GM23248 (cell line): ENCODE measurements around the gene AGRN. TPM values are rescaled to one million over a fixed set of nuclear protein-coding genes. Genes with fewer than 3 reads are reported as not detected.
A peak's percentile ranks its signal among the peaks of the same experiment; 100 is the strongest.

Experiments
- DNase-seq: peaks from one replicate; pipeline ENCODE4 v3.0.0-alpha.2; 2015
- H2AFZ ChIP-seq: fragments of 200-600 bp; sonication (generic); 2 replicates; pipeline ENCODE4 v1.6.1; 2016; ENCODE audit warnings: antibody characterized with exemption
- H3F3A ChIP-seq: fragments of 200-600 bp; sonication (generic); 2 replicates; pipeline ENCODE4 v1.6.1; 2016; ENCODE audit warnings: mild to moderate bottlenecking, antibody characterized with exemption, mixed run types; ENCODE audit not compliant: insufficient read depth
- H3K27ac ChIP-seq: fragments of 200-600 bp; sonication (generic); 2 replicates; pipeline ENCODE4 v1.5.1; 2016; ENCODE audit warnings: mild to moderate bottlenecking
- H3K27me3 ChIP-seq: fragments of 200-600 bp; sonication (generic); replicated peaks from 2 replicates; pipeline ENCODE4 v1.6.1; 2016; ENCODE audit warnings: mild to moderate bottlenecking; ENCODE audit not compliant: insufficient read depth
- H3K36me3 ChIP-seq: fragments of 200-600 bp; sonication (generic); 2 replicates; pipeline ENCODE4 v1.6.1; 2016; ENCODE audit warnings: low read depth, mild to moderate bottlenecking
- H3K4me1 ChIP-seq: fragments of 200-600 bp; sonication (generic); 2 replicates; pipeline ENCODE4 v1.6.1; 2016; ENCODE audit warnings: mild to moderate bottlenecking; ENCODE audit not compliant: insufficient read depth
- H3K4me2 ChIP-seq: fragments of 200-600 bp; sonication (generic); one replicate; pipeline ENCODE4 v1.6.1; 2016; ENCODE audit warnings: mild to moderate bottlenecking; ENCODE audit not compliant: unreplicated experiment
- H3K4me3 ChIP-seq: fragments of 200-600 bp; sonication (generic); 2 replicates; pipeline ENCODE4 v1.5.1; 2016; ENCODE audit warnings: mild to moderate bottlenecking
- H3K79me2 ChIP-seq: fragments of 200-600 bp; sonication (generic); 2 replicates; pipeline ENCODE4 v1.6.1; 2016; ENCODE audit warnings: mild to moderate bottlenecking; ENCODE audit not compliant: insufficient read depth
- H3K9ac ChIP-seq: fragments of 200-600 bp; sonication (generic); 2 replicates; pipeline ENCODE4 v1.6.1; 2016; ENCODE audit warnings: mild to moderate bottlenecking
- H3K9me2 ChIP-seq: fragments of 200-600 bp; sonication (generic); 2 replicates; pipeline ENCODE4 v1.6.1; 2016; ENCODE audit warnings: mixed run types, mild to moderate bottlenecking, moderate library complexity; ENCODE audit not compliant: insufficient read depth
- H3K9me3 ChIP-seq: fragments of 200-600 bp; sonication (generic); one replicate; pipeline ENCODE4 v1.6.1; 2017; ENCODE audit warnings: low read depth
- H4K20me1 ChIP-seq: fragments of 200-600 bp; sonication (generic); 2 replicates; pipeline ENCODE4 v1.6.0; 2016; ENCODE audit not compliant: insufficient read depth
- EZH2 ChIP-seq: fragments of 200-600 bp; sonication (generic); IDR thresholded peaks from 2 replicates; pipeline ENCODE4 v1.6.1; 2018; ENCODE audit warnings: antibody characterized with exemption, mild to moderate bottlenecking; ENCODE audit not compliant: insufficient read depth, poor library complexity, severe bottlenecking
- EZH2phosphoT487 ChIP-seq: fragments of 200-600 bp; sonication (generic); IDR thresholded peaks from 2 replicates; pipeline ENCODE4 v1.6.1; 2018; ENCODE audit warnings: antibody characterized with exemption, moderate library complexity, mild to moderate bottlenecking, low read depth; ENCODE audit not compliant: insufficient read depth
- WGBS, 2 experiments: methylation state at CpG; one replicate each; pipeline ENCODE4 v1.1.6; 2015 to 2017; ENCODE audit warnings: low lambda C conversion rate in 2 of 2, low coverage in 1 of 2; ENCODE audit errors: missing lambda C conversion rate in 2 of 2; 5-methylcytosine and 5-hydroxymethylcytosine counted together
- in situ Hi-C: fragments of 300-500 bp; cut with MboI; formaldehyde crosslinking; loops from 2 replicates; pipeline ENCODE4 v1.15.0; 2020
- polyA plus RNA-seq: library from polyadenylated mRNA; unstranded; fragments of >200 nt; fragmentation: Nextera tagmentation; extraction: Ambion mirVana; gene quantifications from 2 replicates; pipeline ENCODE4 v1.2.1, GENCODE V29; 2016
- total RNA-seq: library from RNA; depleted of rRNA; stranded (reverse); fragments of >200 nt; shearing (Covaris generic); gene quantifications from 2 replicates; pipeline ENCODE4 v1.2.3, GENCODE V29; 2014

AGRN gene
- total and polyA plus RNA-seq, 2 experiments from 2014 or later = 1.4 to 43.2 TPM

DNA sequence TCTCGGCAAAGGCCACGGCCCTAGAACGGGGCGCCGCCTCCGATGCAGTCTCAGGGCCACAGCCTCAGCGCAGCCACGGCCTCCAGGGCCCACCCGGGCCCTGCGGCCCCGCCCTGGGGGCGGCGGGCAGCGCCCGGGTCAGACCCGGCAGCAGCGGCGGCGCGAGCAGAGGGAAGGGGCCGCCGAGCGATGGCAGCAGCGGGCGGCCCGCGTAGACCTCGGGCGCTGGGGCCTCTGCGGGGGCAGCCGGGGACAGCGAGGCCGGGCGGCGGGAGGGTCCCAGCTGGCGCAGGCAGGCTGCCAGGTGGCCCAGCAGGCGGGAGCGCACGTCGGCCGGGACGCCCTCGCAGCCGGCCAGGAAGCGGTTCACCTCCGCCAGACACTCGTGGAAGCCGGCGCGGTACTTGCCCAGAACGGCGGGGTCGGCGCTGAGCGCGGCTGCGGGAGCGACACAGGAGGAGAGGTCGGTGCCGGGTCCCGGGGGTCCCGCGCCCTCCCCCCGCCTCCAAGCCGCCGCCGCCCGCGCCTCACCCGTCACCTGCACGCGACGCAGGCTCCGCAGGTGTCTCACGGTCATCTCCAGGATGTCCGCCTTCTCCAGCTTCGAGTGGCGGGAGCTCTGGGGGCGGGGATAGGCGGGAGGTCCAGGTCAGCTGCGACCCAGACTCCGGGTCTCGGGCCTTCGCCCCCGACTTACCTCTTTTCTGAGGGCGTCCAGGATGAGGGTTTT lies 20.8 kb upstream of the AGRN start:
- Histone ChIP-seq H3K27ac (no peak overlapping the region), H3K9me2 (no peaks in the 10 kb centered on the region), H3K4me3 (peak overlapping the region; percentile 71), H3K79me2 (no peaks in the 10 kb centered on the region), H3K4me1 (no peaks in the 10 kb centered on the region), H3K9me3 (no peaks in the 10 kb centered on the region), H3K4me2 (peak overlapping the region; percentile 61), H3K36me3 (no peaks in the 10 kb centered on the region), H2AFZ (no peak overlapping the region), H3F3A (no peaks in the 10 kb centered on the region), H3K9ac (peak overlapping the region; percentile 92), H4K20me1 (no peaks in the 10 kb centered on the region), H3K27me3 (peaks cover 6% of the 10 kb centered on the region; the same call in 1 of the 2 replicates)
- peak; percentile 67 for DNase-seq
- WGBS, 2 experiments = 1% methylated on average over 38 to 61 of the region's 86 CpGs
- in situ Hi-C loops = no loop called here
- TF ChIP-seq EZH2 (no peak), EZH2phosphoT487 (0 out of 2 replicates have a peak, but pooled peaks have one; percentile 30)

GRCh38 chr1:999725-1000356 lies 20.1 kb upstream of the AGRN start, which contains the start of gene HES4:
Gene HES4, minus strand, starts transcription at chr1:1000097. Its CDS starts 124 bp downstream, at chr1:999973.
- no peaks in the 10 kb centered on the region for H3F3A ChIP-seq
- H4K20me1 ChIP-seq = no peaks in the 10 kb centered on the region
- no peaks in the 10 kb centered on the region for H3K9me2 ChIP-seq
- peaks cover 6% of the 10 kb centered on the region; the same call in 1 of the 2 replicates for H3K27me3 ChIP-seq
- peak; percentile 95 for DNase-seq
- in situ Hi-C loops = no loop called here
- no peaks in the 10 kb centered on the region for H3K9me3 ChIP-seq
- H3K4me3 ChIP-seq = peak within 1 kb of the TSS; percentile 71
- H3K4me2 ChIP-seq = peak within 1 kb of the TSS; percentile 70
- TF ChIP-seq EZH2 (no peak), EZH2phosphoT487 (no peak)
- peak within 1 kb of the TSS; percentile 56 for H3K27ac ChIP-seq
- H3K4me1 ChIP-seq = no peaks in the 10 kb centered on the region
- H3K79me2 ChIP-seq = no peaks in the 10 kb centered on the region
- H3K36me3 ChIP-seq = no peaks in the 10 kb centered on the region
- 0 to 2% methylated on average over 27 to 33 of the region's 95 CpGs for WGBS, 2 experiments
- peak within 1 kb of the TSS; percentile 60 for H2AFZ ChIP-seq
- H3K9ac ChIP-seq = peak within 1 kb of the TSS; percentile 92

GRCh38 chr1:1000357-1001056 lies 19.4 kb upstream of the AGRN start:
- peak; percentile 84 for DNase-seq
- in situ Hi-C loops = no loop called here
- H4K20me1 ChIP-seq = no peaks in the 10 kb centered on the region
- no peaks in the 10 kb centered on the region; the same call in 1 of the 2 replicates for H3K4me1 ChIP-seq
- WGBS, 2 experiments = 3 to 4% methylated on average over 30 to 52 of the region's 75 CpGs
- H2AFZ ChIP-seq = peak overlapping the region; percentile 60
- no peaks in the 10 kb centered on the region for H3K36me3 ChIP-seq
- H3K9me3 ChIP-seq = no peaks in the 10 kb centered on the region
- no peaks in the 10 kb centered on the region for H3F3A ChIP-seq
- no peak for TF ChIP-seq EZH2phosphoT487
- TF ChIP-seq EZH2 = no peak
- peak overlapping the region; percentile 56 for H3K27ac ChIP-seq
- no peaks in the 10 kb centered on the region for H3K79me2 ChIP-seq
- no peaks in the 10 kb centered on the region for H3K9me2 ChIP-seq
- peak overlapping the region; percentile 71 for H3K4me3 ChIP-seq
- H3K9ac ChIP-seq = peak overlapping the region; percentile 92
- peaks cover 2% of the 10 kb centered on the region; the same call in 1 of the 2 replicates for H3K27me3 ChIP-seq
- H3K4me2 ChIP-seq = peak overlapping the region; percentile 70

DNA sequence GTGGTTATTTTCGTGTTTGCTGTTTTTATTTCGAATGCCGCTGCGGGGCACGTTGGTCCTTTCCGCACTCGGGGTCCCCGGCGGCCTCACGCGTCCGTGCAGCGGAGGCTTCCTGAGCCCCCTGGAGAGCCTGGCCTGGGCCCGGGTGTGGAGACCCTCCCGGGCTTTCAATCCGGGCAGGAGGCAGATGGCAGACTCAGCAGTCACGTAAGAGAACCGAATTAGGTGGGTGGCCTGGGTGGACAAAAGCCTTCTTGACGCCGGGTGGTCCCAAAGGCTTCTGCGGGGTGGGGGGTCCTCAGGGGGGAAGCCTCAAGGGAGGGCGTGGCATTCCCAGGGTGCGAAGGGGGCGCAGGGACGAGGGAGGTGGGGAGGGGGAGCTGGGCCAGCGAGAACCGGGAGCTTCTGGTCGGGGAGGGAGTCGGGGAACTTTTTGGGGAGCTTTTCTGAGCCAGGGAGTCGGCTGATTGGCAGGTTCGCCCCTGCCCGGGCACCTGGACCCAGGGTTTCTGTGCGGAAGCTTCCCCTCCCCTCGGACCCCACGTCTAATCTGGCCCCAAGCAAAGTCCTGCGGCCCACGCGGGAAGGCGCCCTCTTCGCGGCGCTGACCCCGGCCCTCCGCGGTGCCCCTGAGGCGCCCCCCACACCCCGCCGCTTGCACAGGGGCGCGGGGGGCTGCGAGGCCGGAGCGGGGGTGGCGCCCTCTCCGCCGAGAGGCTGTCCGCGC lies 18.7 kb upstream of the AGRN start:
- no peaks in the 10 kb centered on the region for H3K79me2 ChIP-seq
- peak overlapping the region; percentile 60; the same call in 1 of the 2 replicates for H2AFZ ChIP-seq
- peak overlapping the region; percentile 53 for H3K4me2 ChIP-seq
- H3K4me1 ChIP-seq = no peaks in the 10 kb centered on the region; the same call in 1 of the 2 replicates
- WGBS, 2 experiments = 5 to 8% methylated on average over 18 to 58 of the region's 58 CpGs
- in situ Hi-C loops = no loop called here
- no peaks in the 10 kb centered on the region for H3K9me2 ChIP-seq
- H4K20me1 ChIP-seq = no peaks in the 10 kb centered on the region
- peak overlapping the region; percentile 56 for H3K27ac ChIP-seq
- no peaks in the 10 kb centered on the region for H3K36me3 ChIP-seq
- H3K9me3 ChIP-seq = no peaks in the 10 kb centered on the region
- peaks cover 2% of the 10 kb centered on the region; the same call in 1 of the 2 replicates for H3K27me3 ChIP-seq
- no peak for TF ChIP-seq EZH2phosphoT487
- TF ChIP-seq EZH2 = no peak
- no peaks in the 10 kb centered on the region for H3F3A ChIP-seq
- peak overlapping the region; percentile 92 for H3K9ac ChIP-seq
- peak overlapping the region; percentile 71 for H3K4me3 ChIP-seq
- DNase-seq = no peak
